NCI-H510A treated with DMSO at 0.1 percent for 48 hours (cell line): ENCODE data around the gene B3GNT5.

Experiments used
- DNase-seq: peaks from one replicate; lab custom pipeline; 2025; lab: John Stamatoyannopoulos, UW

The B3GNT5 gene

GRCh38 chr3:183293966-183294365 is 40.9 kb downstream of the B3GNT5 start:
- DNase-seq, result no peak

GRCh38 chr3:183295211-183295610 is 42.2 kb downstream of the B3GNT5 start:
- no peak for DNase-seq

GRCh38 chr3:183296944-183297343 is 43.9 kb downstream of the B3GNT5 start:
- DNase-seq, result no peak

- DNase-seq, result no peak
These were observed 45.7 kb downstream of the B3GNT5 start for GRCh38 chr3:183298701-183299153.

GRCh38 chr3:183299976-183300375 is 46.9 kb downstream of the B3GNT5 start:
- DNase-seq, result no peak

GRCh38 chr3:183300996-183301562 is 48.0 kb downstream of the B3GNT5 start:
- DNase-seq, result no peak

- no peak for DNase-seq
These were observed 49.0 kb downstream of the B3GNT5 start for GRCh38 chr3:183301937-183302580.

GRCh38 chr3:183303690-183304089 is 50.6 kb downstream of the B3GNT5 start:
- DNase-seq, result no peak

- peak; percentile 22 for DNase-seq
These were observed 54.0 kb downstream of the B3GNT5 start for GRCh38 chr3:183306798-183307671.

GRCh38 chr3:183307749-183308148 is 54.7 kb downstream of the B3GNT5 start:
- DNase-seq, result no peak

GRCh38 chr3:183308751-183309150 is 55.7 kb downstream of the B3GNT5 start:
- DNase-seq, result no peak

- no peak for DNase-seq
These were observed 56.2 kb downstream of the B3GNT5 start for GRCh38 chr3:183309276-183309675.

GRCh38 chr3:183310936-183311335 is 57.9 kb downstream of the B3GNT5 start:
- DNase-seq, result no peak

GRCh38 chr3:183312433-183312832 is 59.4 kb downstream of the B3GNT5 start:
- DNase-seq, result no peak

- DNase-seq, result no peak
These were observed 60.3 kb downstream of the B3GNT5 start for GRCh38 chr3:183313351-183313750.

GRCh38 chr3:183313764-183314163 is 60.7 kb downstream of the B3GNT5 start:
- no peak for DNase-seq

- DNase-seq, result no peak
These were observed 62.7 kb downstream of the B3GNT5 start for GRCh38 chr3:183315739-183316138.

GRCh38 chr3:183317271-183317670 is 64.2 kb downstream of the B3GNT5 start:
- DNase-seq, result no peak

- no peak for DNase-seq
These were observed 65.1 kb downstream of the B3GNT5 start for GRCh38 chr3:183317886-183318865.

- no peak for DNase-seq
These were observed 65.8 kb downstream of the B3GNT5 start for GRCh38 chr3:183318877-183319276.

GRCh38 chr3:183319371-183319770 is 66.3 kb downstream of the B3GNT5 start:
- DNase-seq, result no peak
